ENCODE measurements around the gene CYP3A5.

DNA sequence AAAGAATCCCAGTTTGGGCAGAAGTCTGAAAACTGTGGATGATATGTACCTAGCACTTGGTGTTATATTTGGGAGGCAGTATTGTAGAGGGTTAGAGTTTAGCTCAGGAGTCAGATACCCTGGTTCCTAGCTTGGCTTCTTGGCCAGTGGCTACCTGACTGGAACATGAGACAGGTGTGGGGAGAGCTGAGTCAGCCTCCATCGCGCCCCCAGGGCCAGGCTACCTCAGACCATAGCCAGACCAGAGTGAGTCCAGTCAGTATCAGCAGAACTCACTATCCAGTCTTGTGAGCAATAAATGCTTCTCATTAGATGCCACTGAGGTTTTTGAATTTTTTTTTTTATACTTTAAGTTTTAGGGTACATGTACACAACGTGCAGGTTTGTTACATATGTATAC, 26.0 kb downstream of the CYP3A5 start:
- TF ChIP-seq EZH2 (IDR thresholded peaks at IDR 0.05; ENCODE audit: borderline replicate concordance, low read length) = no peak
- TF ChIP-seq, protein P1, sequence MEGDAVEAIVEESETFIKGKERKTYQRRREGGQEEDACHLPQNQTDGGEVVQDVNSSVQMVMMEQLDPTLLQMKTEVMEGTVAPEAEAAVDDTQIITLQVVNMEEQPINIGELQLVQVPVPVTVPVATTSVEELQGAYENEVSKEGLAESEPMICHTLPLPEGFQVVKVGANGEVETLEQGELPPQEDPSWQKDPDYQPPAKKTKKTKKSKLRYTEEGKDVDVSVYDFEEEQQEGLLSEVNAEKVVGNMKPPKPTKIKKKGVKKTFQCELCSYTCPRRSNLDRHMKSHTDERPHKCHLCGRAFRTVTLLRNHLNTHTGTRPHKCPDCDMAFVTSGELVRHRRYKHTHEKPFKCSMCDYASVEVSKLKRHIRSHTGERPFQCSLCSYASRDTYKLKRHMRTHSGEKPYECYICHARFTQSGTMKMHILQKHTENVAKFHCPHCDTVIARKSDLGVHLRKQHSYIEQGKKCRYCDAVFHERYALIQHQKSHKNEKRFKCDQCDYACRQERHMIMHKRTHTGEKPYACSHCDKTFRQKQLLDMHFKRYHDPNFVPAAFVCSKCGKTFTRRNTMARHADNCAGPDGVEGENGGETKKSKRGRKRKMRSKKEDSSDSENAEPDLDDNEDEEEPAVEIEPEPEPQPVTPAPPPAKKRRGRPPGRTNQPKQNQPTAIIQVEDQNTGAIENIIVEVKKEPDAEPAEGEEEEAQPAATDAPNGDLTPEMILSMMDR (IDR thresholded peaks at IDR 0.05; ENCODE audit: low read length) = no peak

Data from OCI-LY1 (cell line).